ENCODE results near the gene CDH22. TPM values are rescaled to one million over a fixed set of nuclear protein-coding genes. Genes with fewer than 3 reads are reported as not detected.

The CDH22 gene
- total RNA-seq, 2 donors from 2014 or later = 0.22 to 0.77 TPM

DNA sequence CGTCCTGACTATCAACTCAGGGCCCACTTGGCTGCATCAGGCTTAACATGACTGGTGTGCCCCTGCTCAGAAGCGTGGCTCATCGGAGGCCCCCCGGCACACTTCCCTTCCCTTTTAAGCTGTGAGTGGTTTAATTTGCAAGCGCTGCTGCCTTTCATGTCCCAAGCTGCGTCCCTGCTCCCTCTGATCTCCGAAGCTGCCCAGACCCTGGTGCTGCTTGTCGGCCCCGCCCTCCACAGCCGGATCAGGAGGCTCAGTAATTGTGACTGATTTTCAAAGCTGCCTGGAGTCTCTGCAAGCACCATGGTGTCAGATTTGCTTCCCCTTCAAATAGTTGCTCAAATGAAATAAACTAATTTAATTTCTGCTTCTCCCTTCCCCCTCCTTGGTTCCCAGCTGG, 71.1 kb downstream of the CDH22 start:
- Histone ChIP-seq H3K27ac (ENCODE audit: low read depth, low read length) (no peak overlapping the region), H3K9me3 (ENCODE audit: control insufficient read depth, low read length) (no peaks in the 10 kb centered on the region), H3K4me3 (ENCODE audit: low read length) (no peak overlapping the region), H3K27me3 (ENCODE audit: control insufficient read depth, insufficient read depth, low read length, poor library complexity, severe bottlenecking) (peaks cover 18% of the 10 kb centered on the region), H3K4me1 (ENCODE audit: control insufficient read depth, insufficient read depth, low read length) (no peaks in the 10 kb centered on the region), H3K9ac (ENCODE audit: extremely low read depth, low read length, poor library complexity, severe bottlenecking) (no peak overlapping the region), H3K36me3 (ENCODE audit: control insufficient read depth, insufficient read depth, low read length) (no peaks in the 10 kb centered on the region)
- DNase-seq = peak; percentile 78
- Mint-ChIP-seq H3K4me3 (no peak overlapping the region), H3K4me1 (peaks cover 9% of the 10 kb centered on the region), H3K27me3 (ENCODE audit: insufficient read depth) (peaks cover 8% of the 10 kb centered on the region), H3K9me3 (no peaks in the 10 kb centered on the region), H3K27ac (no peak overlapping the region), H3K36me3 (ENCODE audit: low read depth) (no peaks in the 10 kb centered on the region)
- WGBS, 2 experiments (ENCODE audit: insufficient coverage in 1 of 2, insufficient read length in 1 of 2) = 20 to 30% methylated on average over 9 to 10 of the region's 10 CpGs
- TF ChIP-seq, protein P1, sequence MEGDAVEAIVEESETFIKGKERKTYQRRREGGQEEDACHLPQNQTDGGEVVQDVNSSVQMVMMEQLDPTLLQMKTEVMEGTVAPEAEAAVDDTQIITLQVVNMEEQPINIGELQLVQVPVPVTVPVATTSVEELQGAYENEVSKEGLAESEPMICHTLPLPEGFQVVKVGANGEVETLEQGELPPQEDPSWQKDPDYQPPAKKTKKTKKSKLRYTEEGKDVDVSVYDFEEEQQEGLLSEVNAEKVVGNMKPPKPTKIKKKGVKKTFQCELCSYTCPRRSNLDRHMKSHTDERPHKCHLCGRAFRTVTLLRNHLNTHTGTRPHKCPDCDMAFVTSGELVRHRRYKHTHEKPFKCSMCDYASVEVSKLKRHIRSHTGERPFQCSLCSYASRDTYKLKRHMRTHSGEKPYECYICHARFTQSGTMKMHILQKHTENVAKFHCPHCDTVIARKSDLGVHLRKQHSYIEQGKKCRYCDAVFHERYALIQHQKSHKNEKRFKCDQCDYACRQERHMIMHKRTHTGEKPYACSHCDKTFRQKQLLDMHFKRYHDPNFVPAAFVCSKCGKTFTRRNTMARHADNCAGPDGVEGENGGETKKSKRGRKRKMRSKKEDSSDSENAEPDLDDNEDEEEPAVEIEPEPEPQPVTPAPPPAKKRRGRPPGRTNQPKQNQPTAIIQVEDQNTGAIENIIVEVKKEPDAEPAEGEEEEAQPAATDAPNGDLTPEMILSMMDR (conservative IDR thresholded peaks at IDR 0.05) = no peak

DNA sequence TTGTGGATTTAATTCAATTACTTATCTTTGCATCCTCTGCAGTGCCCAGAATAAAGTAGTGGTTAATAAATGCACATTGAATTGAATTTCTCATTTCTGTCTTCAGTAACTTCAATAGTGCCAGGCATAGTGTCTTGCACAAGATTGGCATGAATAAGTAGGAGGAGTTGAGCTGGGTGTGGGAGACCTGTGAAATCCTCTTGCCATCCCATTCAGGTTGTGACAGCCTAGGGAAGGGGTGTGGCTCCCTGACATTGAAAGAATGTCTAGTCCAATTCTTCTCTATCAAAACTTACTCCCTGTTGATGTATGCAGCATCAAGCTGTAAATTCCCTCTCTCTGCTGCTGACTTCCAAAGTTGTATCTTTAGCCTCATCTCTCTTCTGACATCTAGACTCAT, 73.2 kb downstream of the CDH22 start:
- H3K27me3 Mint-ChIP-seq (ENCODE audit: insufficient read depth) = peaks cover 8% of the 10 kb centered on the region
- DNase-seq = no peak
- no peaks in the 10 kb centered on the region for H3K9me3 Mint-ChIP-seq
- H3K36me3 Mint-ChIP-seq (ENCODE audit: low read depth) = no peaks in the 10 kb centered on the region
- no peaks in the 10 kb centered on the region for H3K9me3 ChIP-seq (ENCODE audit: control insufficient read depth, low read length)
- TF ChIP-seq, protein P1 (conservative IDR thresholded peaks at IDR 0.05) = no peak
- H3K4me1 ChIP-seq (ENCODE audit: control insufficient read depth, insufficient read depth, low read length) = no peaks in the 10 kb centered on the region
- no peak overlapping the region for H3K4me3 ChIP-seq (ENCODE audit: low read length)
- H3K4me3 Mint-ChIP-seq = no peak overlapping the region
- no peak overlapping the region for H3K27ac ChIP-seq (ENCODE audit: low read depth, low read length)
- no peak overlapping the region for H3K9ac ChIP-seq (ENCODE audit: extremely low read depth, low read length, poor library complexity, severe bottlenecking)
- peaks cover 3% of the 10 kb centered on the region for H3K4me1 Mint-ChIP-seq
- H3K27me3 ChIP-seq (ENCODE audit: control insufficient read depth, insufficient read depth, low read length, poor library complexity, severe bottlenecking) = peaks cover 16% of the 10 kb centered on the region
- H3K36me3 ChIP-seq (ENCODE audit: control insufficient read depth, insufficient read depth, low read length) = no peaks in the 10 kb centered on the region
- H3K27ac Mint-ChIP-seq = no peak overlapping the region

DNA sequence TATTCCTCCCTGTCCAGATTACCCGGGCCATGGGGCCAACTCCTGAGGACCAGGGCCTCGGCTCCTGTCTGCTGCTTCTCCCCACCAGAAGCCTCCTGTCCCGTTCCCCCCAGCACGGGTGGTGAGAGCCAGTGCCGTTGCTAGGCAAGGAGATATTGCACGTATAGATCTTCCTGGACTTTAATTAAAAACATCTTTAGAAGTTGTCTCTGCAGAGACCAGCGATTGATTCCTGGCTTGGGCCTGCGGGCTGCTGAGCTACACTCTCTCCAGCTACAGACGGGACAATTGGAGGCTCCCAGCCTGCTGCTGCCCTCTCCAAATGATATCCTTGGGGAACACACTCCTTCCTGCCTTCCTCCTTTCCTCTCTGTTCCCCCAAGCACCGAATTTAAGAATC, 74.6 kb downstream of the CDH22 start:
- 86 to 89% methylated on average over 9 to 10 of the region's 10 CpGs for WGBS, 2 experiments (ENCODE audit: insufficient coverage in 1 of 2, insufficient read length in 1 of 2)
- Histone ChIP-seq H3K4me3 (ENCODE audit: low read length) (no peak overlapping the region), H3K27me3 (ENCODE audit: control insufficient read depth, insufficient read depth, low read length, poor library complexity, severe bottlenecking) (peaks cover 16% of the 10 kb centered on the region), H3K9ac (ENCODE audit: extremely low read depth, low read length, poor library complexity, severe bottlenecking) (no peak overlapping the region), H3K36me3 (ENCODE audit: control insufficient read depth, insufficient read depth, low read length) (no peaks in the 10 kb centered on the region), H3K4me1 (ENCODE audit: control insufficient read depth, insufficient read depth, low read length) (no peaks in the 10 kb centered on the region), H3K9me3 (ENCODE audit: control insufficient read depth, low read length) (no peaks in the 10 kb centered on the region), H3K27ac (ENCODE audit: low read depth, low read length) (no peak overlapping the region)
- DNase-seq = no peak
- no peak overlapping the region for H3K27ac Mint-ChIP-seq
- no peaks in the 10 kb centered on the region for H3K9me3 Mint-ChIP-seq
- peaks cover 3% of the 10 kb centered on the region for H3K4me1 Mint-ChIP-seq
- H3K27me3 Mint-ChIP-seq (ENCODE audit: insufficient read depth) = peaks cover 11% of the 10 kb centered on the region
- H3K4me3 Mint-ChIP-seq = no peak overlapping the region
- H3K36me3 Mint-ChIP-seq (ENCODE audit: low read depth) = no peaks in the 10 kb centered on the region
- TF ChIP-seq, protein P1 (conservative IDR thresholded peaks at IDR 0.05) = no peak
